ENCODE results near the gene SERGEF.

DNA sequence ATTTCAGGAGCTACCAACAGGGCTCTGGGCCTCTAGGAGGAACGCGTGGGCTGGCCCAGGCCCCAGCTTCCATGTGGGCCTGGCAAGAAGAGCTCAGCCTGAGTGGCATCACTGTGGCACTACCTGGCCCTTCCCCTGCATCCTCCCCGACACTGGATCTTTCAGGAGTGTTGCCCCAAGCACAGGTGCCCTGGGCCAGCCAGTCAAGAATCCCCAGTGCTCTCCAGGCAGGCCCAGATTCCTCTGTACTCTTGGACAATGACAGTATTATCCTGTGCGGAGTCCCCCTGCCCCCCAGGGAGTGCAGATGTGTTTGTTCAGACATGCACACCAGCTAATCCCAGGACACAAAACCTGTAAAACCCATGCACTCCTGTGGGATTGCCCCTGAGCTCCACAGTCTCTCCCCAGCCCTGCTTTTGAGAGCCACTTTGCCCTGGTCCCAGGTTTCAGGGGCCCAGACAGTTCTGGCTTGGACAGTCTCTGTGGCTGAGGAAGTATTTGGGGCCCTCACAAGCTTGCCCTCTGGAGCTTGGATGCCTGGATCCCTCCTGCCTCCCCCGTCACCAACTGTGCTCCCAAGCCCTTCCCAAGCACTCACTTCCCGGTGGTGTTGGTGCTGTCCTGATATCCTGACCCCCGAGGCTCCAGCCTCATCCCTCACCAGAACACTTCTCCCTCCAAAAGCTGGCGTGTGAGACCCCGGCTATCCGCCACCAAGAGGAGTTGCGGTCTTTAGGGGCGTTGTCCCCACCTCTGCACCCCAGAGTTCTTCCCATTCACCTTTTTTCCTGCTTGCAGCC, 238.4 kb downstream of the SERGEF start:
- TF ChIP-seq, protein P1, sequence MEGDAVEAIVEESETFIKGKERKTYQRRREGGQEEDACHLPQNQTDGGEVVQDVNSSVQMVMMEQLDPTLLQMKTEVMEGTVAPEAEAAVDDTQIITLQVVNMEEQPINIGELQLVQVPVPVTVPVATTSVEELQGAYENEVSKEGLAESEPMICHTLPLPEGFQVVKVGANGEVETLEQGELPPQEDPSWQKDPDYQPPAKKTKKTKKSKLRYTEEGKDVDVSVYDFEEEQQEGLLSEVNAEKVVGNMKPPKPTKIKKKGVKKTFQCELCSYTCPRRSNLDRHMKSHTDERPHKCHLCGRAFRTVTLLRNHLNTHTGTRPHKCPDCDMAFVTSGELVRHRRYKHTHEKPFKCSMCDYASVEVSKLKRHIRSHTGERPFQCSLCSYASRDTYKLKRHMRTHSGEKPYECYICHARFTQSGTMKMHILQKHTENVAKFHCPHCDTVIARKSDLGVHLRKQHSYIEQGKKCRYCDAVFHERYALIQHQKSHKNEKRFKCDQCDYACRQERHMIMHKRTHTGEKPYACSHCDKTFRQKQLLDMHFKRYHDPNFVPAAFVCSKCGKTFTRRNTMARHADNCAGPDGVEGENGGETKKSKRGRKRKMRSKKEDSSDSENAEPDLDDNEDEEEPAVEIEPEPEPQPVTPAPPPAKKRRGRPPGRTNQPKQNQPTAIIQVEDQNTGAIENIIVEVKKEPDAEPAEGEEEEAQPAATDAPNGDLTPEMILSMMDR (IDR thresholded peaks at IDR 0.05; ENCODE audit: insufficient read depth, low read depth, low read length): no peak
- TF ChIP-seq EZH2 (IDR thresholded peaks at IDR 0.05; ENCODE audit: insufficient read depth, low read length): no peak

Data from astrocyte (in vitro differentiated cells and primary cell).